Ovary (tissue), 9 donors: ENCODE measurements around the gene PNISR. TPM values are rescaled to one million over a fixed set of nuclear protein-coding genes. Genes with fewer than 3 reads are reported as not detected.

Source experiments
- polyA plus RNA-seq, 2 donors: library from polyadenylated mRNA; stranded (reverse); fragments of 200-250 nt in 1 of 2; fragments of 350-450 nt in 1 of 2; fragmentation: Illumina TruSeq in 1 of 2; extraction: RNeasy Lipid Tissue Mini Kit (QIAGEN cat#74804) in 1 of 2; gene quantifications; one replicate each; pipeline ENCODE4 v1.2.3, GENCODE V29; 2013 to 2014
- total RNA-seq, 7 donors: library from RNA; depleted of rRNA in 2 of 7; stranded (reverse); fragments of >200 nt in 2 of 7; fragmentation: NEBNext Ultra II Directional in 3 of 7; extraction: Animal tissue kit (Norgen Biotek cat#: 25700) in 3 of 7; gene quantifications; one replicate each; pipeline versions ENCODE4 v1.1.0 to v1.2.4, GENCODE V29; 2016 to 2023
- donor health status: DM: no; HTN: no; CAD: no; lungs with moderate emphysema.
- donor health status: DM: no; HTN: no; CAD: no.
- donor health status: Bipolar disorder and iron deficiency.
- donor health status: DM: yes; HTN: yes; CAD: no.
- donor health status: DM: no; HTN: no; CAD: no.
- donor health status: DM: yes; HTN: yes; CAD: no.

The PNISR gene
- total and polyA plus RNA-seq, 9 donors, result 71.5 to 168 (median 127) TPM

Other genes starting within 250 kb of the PNISR start
- gene FAXC, start 75.6 kb downstream of the PNISR start, total RNA-seq, result 1 to 10 TPM in 5 of 7 donors, under 1 TPM in 2; 0.78 to 3.8 (median 2.5) TPM
- gene FAXC, start 75.6 kb downstream of the PNISR start, polyA plus RNA-seq, result 1 to 10 TPM; 1.3 to 8.1 TPM
- 10 to 100 TPM in 1 of 7 donors, 1 to 10 TPM in 6; 3.0 to 10.0 (median 6.2) TPM for gene COQ3, start 31.1 kb downstream of the PNISR start, total RNA-seq
- gene COQ3, start 31.1 kb downstream of the PNISR start, polyA plus RNA-seq, result 1 to 10 TPM; 6.9 to 8.1 TPM
- gene USP45, start 90.1 kb upstream of the PNISR start, total RNA-seq, result 10 to 100 TPM; 13.4 to 19.5 (median 18.4) TPM
- gene USP45, start 90.1 kb upstream of the PNISR start, polyA plus RNA-seq, result 1 to 10 TPM; 3.7 to 5.2 TPM
- 10 to 100 TPM; 20.5 to 42.4 (median 35.1) TPM for gene CCNC, start 143.4 kb upstream of the PNISR start, total RNA-seq
- gene CCNC, start 143.4 kb upstream of the PNISR start, polyA plus RNA-seq, result 10 to 100 TPM; 19.4 to 23.3 TPM
- not detected for gene PRDM13, start 181.5 kb upstream of the PNISR start, total RNA-seq
- gene PRDM13, start 181.5 kb upstream of the PNISR start, polyA plus RNA-seq, result under 1 TPM in 1 of 2 donors, not detected in 1; 0.02 TPM